ENCODE measurements around the gene MAPK8.
"Not testable (repeated sequence)": the region's sequence is repeated elsewhere in the genome, so short reads cannot be mapped to it uniquely, and the experiment has no call there.

Gene MAPK8

GRCh38 chr10:48340734-48341133, 34.3 kb downstream of the MAPK8 start:
- no peak for DNase-seq

- DNase-seq, result no peak
Observed at GRCh38 chr10:48343106-48343505, 36.6 kb downstream of the MAPK8 start.

DNA sequence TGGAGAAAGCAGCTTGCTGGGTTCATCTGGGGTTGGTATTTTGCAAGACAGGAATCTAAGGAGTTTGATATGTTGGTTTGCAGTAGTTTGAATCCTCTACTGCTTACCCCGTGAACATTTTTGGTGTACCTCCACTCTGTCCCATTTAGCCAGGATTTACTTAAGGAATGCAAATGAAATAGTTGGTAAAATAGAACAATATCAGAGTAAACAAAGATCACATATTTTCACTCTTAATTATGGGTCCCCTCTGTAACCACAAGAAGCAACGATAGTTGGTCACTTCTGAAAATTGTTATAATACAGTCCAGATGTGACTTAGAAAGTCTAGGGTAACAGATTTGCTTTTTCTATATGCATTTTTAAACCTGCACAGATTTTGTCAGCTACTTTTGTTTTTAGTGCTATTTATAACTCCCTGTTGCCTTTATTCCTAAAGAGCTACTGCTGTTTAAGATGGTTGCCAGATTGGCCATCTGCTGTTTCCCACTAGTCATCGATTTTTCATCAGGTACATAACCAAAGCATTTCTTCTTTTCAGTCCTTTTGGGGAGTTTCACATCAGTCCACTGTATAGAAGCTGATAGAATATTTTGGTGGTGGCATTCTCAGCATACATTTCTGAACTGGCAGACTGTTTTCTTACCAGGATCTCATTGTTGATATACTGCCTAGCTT, 37.6 kb downstream of the MAPK8 start:
- no peak for DNase-seq

DNA sequence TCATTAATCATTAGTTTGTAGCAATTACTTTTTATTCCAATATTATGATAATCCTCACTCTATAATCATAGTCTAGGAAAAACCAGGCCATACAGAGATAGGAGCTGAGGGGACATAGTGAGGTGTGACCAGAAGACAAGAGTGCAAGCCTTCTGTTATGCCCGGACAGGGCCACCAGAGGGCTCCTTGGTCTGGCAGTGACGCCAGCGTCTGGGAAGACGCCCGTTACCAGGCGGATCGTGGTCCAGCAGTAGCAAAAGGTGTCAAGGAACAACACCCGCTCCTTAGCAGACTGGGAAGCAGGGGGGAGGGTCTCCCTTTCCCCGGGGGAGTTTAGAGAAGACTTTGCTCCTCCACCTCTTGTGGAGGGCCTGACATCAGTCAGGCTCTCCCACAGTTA, 39.8 kb downstream of the MAPK8 start:
- not testable (repeated sequence) for DNase-seq

- not testable (repeated sequence) for DNase-seq
Observed at GRCh38 chr10:48347539-48347938, 41.1 kb downstream of the MAPK8 start.

DNA sequence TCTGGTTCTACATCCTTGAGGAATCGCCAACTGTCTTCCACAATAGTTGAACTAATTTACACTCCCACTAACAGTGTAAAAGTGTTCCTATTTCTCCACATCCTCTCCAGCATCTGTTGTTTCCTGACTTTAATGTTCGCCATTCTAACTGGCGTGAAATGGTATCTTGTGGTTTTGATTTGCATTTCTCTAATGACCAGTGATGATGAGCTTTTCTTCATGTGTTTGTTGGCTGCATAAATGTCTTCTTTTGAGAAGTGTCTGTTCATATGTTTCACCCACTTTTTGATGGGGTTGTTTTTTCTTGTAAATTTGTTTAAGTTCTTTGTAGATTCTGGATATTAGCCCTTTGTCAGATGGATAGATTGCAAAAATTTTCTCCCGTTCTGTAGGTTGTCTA, 41.5 kb downstream of the MAPK8 start:
- DNase-seq, result not testable (repeated sequence)

DNA sequence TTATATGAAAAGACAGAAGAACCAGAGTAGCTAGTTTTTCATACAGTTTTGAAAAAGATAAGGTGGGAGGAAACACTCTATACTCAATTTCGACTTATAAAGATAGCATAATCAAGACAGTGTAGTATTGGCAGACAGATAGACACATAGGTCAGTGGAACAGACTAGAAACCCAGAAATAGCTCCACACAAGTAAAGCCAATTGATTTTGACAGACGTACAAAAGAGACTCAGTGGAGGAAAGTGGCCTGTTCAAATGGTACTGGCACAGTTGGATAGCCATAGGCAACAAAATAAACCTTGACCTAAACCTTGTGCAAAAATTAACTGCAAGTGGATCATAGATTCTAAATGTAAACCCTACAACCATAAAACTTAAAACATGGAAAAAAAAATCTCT, 46.8 kb downstream of the MAPK8 start:
- no peak for DNase-seq

DNA sequence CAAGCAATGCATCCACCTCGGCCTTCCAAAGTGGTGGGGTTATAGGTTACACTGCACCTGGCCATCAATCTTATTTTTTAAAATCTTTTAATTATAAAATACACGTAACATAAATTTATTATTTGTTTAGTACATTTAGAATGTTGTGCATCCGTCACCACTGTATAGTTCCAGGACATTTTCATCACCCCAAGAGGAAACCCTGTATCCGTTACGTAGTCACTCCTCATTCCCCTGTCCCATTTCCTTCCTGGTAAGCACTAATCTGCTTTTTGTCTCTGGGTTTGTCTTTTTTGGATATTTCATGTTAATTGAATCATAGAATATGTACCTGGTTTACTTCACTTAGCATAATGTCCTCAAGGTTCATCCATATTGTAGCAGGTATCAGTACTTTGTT, 51.2 kb downstream of the MAPK8 start:
- DNase-seq, result no peak

DNA sequence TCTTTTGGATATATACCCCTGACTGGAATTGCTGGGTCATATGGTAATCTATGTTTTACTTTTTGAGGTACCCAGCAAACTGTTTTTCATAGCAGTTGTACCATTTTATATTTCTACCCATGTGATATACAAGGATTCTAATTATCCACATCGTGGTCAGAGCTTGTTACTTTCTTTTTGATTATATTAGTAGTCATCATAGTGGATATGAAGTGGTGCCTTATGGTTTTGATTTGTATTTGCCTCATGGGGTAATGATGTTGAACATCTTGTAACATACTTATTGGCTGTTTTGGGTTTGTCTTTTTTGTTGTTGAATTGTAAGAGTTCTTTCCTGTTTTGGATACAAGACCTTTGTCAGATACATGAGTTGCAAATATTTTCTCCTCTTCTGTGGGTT, 51.7 kb downstream of the MAPK8 start:
- no peak for DNase-seq

DNA sequence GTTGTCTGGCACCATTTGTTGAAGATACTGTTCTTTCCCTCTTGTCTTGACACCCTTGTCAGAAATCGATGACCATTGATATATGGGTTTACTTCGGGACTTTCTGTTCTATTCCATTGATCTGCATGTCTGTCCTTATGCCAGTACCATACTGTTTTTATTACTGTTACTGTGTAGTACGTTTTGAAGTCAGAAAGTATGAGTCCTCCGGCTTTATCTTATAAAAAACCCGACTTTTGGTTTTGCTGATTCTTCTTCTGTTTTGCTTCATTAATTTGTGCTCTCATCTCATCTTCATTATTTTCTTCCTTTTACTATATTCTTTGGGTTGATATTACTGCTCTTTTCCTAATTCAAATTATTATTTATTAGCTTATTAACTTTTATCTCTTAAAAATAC, 52.4 kb downstream of the MAPK8 start:
- no peak for DNase-seq

GRCh38 chr10:48361176-48361575, 54.7 kb downstream of the MAPK8 start:
- peak in 2 of 3 experiments; percentile 14 to 60 for DNase-seq

GRCh38 chr10:48363617-48364355, 57.3 kb downstream of the MAPK8 start:
- DNase-seq, result peak; percentile 22 to 75 (median 55)

DNA sequence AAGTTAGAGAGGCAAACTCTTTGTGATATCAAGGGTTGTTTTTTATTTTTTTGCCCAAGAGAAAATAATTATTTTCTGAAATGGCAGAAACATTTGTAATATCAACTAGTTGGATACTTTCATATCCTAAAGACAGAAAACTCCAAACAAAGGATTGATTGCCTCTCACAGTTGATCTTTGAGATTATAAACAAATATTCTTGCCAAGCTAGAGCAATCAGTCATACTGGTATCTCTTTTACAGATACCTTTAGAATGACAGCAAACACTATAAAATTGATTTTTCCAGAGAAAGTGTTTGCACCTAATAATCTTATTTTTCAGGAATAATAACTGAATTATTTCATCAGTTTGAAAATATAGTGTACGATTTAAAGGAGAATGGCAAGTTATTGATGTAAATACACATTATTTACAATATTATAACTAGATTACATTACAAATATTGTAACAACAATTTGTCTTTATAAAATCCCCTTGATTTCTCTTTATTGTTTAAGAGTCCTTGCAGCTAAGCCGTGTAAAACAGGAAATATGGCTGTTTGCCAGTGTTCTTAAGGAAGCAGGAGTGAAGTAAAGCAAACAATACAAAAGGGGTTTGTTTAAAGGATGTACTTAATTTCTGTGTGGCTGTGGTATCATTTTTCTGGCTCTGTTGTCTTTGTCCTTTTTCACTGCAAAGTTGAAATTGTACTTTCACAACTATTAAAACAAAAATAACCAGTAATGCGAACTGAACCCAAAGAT, 58.4 kb downstream of the MAPK8 start:
- DNase-seq, result peak in 2 of 3 experiments; percentile 4 to 73

DNA sequence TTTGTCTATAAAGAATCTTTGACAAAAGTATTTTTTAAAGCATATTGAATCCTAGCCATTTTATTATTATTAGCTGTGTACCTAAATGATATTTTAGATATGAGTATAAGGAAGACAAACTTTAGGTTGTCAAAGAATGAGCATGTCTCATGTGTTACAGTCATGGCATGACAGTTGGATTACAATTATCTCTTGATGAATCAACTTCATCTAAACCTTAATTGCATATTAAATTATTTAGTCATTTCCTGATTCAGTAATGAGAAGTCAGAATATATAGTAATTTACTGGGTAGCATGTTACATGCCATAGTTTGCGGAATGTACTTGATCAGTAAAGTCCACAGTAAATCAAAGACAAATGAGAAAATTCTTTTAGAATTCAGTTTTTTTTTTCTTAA, 59.2 kb downstream of the MAPK8 start:
- DNase-seq, result no peak

GRCh38 chr10:48366261-48366660, 59.8 kb downstream of the MAPK8 start:
- DNase-seq, result no peak

DNA sequence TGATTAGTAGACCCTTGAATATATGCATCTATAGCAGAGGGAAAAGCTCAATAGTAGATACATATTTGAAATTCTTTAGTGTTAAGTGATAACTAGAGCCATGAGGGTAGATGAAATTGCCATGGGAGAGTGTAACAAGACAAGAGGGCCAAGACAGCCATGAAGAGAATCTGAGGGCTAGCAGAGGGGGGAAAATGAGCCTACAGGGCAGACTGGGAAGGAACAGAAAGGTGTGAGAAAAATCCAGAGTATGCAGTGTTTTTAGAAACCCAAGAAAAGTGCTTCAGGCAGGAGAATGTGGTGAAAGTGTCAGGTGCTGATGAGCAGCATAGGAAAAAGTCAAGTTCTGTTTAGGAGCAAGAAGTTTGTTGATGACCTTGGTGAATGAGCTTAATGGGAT, 63.0 kb downstream of the MAPK8 start:
- DNase-seq, result no peak

DNA sequence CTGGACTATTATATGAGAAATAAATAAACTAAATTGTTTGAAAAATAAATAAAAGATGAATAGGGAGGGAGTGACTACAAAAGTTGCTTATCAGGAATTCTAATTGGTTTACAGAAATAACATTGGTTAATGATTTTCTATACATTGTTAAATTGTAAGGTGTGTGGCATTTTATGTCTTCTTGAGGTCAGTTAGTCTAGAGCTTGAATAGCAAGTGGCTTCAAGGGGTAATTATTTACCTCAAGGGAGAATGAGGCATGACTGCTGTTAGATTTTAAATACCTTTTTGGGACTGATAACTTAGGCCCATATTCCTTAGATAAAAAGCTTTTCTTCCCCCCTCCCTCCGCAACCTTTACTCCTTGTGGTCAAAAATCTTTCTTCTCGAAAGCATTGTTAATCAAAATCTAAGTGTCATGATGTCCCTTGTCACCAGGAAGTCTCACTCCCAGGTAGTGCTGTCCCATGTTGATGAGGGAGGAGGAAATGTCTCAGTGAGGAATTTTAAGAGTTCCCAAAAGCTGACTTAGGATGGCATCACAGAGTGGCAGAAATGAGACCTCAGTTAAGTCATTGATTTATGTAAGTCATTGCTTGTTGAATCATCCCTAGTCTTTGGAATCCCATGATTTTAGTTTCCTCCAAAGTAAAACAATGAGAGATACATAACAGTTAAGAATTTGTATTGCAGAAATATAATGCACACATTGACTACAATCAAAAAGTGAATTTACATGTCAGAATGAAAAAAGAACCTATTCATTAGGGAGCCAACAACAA, 71.5 kb downstream of the MAPK8 start:
- no peak for DNase-seq

DNA sequence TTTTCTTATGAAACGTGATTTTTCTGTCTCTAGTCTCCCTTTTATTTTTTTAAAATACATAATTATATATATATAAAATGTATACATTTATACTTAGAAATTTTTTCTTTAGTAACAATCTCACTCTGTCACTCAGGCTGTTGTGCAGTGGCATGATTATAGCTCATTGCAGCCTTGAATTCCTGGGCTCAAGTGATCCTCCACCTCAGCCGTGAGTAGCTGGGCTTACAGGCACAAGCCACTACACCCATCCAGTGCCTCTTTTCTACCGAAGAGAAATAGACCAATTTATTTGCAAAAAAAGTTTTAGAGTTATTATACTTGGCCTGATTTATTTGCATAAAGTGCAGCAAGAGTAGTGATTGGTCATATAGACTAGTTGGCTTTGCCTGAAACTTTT, 72.2 kb downstream of the MAPK8 start:
- no peak for DNase-seq

DNA sequence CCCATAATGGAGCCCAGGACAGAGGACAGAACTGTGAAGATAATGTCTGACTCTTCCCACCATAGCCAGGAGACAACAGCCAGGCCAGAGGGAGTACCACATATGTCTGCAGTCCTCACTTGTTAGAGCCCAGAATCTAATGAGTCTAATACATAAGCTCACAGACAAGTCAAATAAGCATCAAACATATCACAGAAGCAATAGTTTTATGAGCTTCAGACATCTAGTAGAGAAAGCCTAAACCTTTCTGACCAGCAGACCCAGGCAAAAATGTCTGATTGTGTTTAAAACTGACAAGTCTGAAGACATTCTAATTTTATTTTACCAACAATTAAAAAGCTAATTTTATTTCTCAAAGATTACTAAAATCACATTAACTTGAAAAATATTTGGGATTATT, 75.5 kb downstream of the MAPK8 start:
- no peak for DNase-seq

- no peak for DNase-seq
Observed at GRCh38 chr10:48382982-48383381, 76.5 kb downstream of the MAPK8 start.

- no peak for DNase-seq
Observed at GRCh38 chr10:48383393-48383792, 76.9 kb downstream of the MAPK8 start.

DNA sequence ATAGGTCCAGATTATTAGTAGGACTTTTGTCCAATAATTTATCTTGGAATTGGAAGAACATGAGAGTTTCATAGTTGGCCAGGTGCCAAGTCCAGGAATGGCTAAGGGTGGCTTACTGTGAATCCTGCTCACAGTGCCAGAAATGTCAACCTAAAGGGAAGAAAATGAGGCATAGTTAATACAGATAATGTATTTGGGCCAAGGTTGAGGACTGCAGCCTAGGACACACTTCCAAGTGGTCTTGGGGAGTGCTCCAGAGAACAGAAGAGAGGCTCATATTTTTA, 78.2 kb downstream of the MAPK8 start:
- peak in 1 of 3 experiments; percentile 17 for DNase-seq

DNA sequence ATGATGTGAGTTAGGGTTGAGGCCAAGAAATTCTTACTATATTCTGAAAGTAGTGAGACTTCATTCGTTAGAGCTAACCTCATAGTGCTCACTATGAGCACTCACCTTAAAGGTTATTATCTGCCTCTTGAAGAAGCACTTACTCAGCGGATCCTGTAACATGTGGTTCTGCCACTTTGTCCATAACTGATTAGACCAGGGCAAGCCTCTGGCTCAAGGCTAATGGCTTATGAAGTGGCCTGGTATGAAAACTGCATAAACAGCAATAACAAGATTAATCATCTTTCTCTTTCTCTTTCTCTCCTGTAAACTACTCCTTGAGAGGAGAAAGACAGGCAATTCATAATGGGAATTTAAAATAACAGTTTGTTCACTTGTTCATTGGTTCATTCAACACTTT, 82.8 kb downstream of the MAPK8 start:
- DNase-seq, result peak in 2 of 3 experiments; percentile 36 to 51
